Left renal cortex interstitium (tissue), 4 donors: ENCODE measurements around the gene ABCC1. TPM values are rescaled to one million over a fixed set of nuclear protein-coding genes. Genes with fewer than 3 reads are reported as not detected.

Experiments used
- DNase-seq, 4 donors: peaks; one replicate each; pipeline ENCODE4 v3.0.0-alpha.2; 2013; ENCODE audit warnings: low read depth in 4 of 4, low spot score in 2 of 4, missing footprints in 1 of 4
- polyA plus RNA-seq, 4 donors: library from polyadenylated mRNA; unstranded; fragments of 120-200 nt; gene quantifications; one replicate each; pipeline ENCODE4 v1.2.1, GENCODE V29; 2013; ENCODE audit not compliant: insufficient read length in 4 of 4

The ABCC1 gene
- polyA plus RNA-seq, 4 donors, result 21.8 to 31.0 (median 25.1) TPM

DNA sequence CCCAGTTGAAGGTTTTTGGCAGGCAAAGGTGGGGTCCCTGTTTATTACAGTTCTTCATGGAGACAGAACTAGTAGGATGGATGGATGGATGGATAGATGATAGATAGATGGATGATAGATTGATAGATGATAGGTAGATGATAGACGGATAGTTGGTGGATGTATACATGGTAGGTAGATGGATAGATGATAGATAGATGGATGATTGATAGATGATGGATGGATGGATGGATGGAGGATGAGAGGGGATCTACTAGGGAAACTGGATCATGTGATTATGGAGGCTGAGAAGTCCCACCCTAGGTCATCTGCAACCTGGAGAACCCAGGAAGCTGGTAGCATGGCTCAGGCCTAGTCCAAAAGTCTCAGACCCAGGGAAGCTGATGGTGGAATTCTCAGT lies 88.6 kb downstream of the ABCC1 start:
- no peak for DNase-seq

DNA sequence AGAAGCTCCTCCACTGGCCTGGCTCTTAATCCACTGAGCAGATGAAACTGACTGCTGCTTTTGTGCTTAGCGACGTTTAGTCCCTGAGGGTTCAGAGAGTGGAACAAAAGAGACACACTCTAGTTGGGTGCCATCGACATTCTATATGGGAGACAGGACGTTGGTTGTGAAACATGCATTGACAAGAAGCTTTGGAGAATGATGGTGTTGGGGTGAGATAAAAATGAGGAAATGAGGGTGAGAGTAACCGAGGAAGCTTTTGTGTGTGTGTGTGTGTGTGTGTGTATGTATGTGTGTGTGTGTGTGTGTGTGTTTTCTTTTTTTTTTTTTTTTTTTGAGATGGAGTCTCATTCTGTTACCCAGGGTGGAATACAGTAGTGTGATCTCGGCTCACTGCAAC lies 89.5 kb downstream of the ABCC1 start:
- no peak for DNase-seq

DNA sequence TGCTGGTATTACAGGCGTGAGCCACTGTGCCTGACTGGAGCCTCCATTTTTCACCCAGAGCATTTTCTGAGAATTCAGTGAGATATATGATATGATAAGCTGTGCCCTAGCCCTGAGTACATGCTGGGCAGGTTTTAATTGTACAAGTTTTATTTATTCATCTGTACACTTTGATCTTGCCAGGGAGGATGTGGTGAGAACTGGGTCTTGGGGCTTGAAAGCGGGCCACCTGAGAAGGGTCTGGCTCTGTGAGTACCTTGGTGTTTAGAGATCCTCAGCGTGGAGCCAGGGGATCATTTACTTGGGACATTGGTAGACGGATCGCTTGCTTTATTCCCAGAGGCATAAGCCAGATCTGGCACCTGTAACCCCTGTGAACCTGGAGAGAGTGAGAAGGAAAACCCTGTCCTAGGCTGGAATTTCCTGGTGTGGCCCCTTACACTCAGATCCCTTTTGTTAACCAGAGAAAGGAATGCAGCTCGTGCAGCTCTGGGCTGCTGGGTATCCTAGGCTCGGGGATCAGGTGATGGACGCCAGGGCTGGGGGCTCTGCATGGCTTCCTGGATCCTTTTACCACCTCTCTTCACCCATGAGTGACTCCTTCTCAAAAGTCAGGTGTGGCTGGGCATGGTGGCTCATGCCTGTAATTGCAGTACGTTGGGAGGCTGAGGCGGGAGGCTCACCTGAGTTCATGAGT lies 91.9 kb downstream of the ABCC1 start:
- no peak for DNase-seq

DNA sequence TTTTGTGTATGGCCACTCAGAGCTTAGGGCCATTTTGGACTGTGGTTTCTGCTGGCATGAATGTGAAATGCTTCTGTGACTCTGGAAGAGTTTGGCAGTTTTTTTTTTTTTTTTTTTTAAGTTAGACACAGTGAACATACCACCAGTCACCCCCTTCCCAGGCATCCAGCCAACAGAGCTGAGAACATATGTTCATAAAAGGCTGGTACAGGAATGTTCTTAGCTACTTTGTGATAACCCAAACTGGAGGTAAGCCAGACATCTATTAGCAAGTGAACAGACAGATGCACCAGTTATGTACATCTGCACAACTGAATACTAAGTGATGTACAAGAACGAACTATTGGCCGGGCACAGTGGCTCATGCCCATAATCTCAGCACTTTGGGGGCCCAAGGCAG lies 92.7 kb downstream of the ABCC1 start:
- DNase-seq, result no peak

DNA sequence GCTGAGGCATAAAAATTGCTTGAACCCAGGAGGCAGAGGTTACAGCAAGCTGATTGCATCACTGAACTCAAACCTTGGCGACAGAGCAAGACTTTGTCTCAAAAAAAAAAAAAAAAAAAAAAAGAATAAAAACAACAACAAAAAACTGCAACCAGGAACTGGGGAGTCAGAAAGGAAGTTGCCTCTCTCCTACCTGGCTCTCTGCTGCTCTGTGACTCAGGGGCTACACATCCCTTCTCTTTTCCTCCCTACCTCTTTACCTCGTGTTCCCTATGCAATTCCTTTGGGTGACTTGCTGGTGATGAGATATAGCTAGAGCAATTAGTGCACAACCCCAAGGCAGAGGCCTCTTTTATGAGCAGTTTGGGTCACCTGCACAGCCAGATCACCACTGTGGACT lies 95.9 kb downstream of the ABCC1 start:
- DNase-seq, result no peak

DNA sequence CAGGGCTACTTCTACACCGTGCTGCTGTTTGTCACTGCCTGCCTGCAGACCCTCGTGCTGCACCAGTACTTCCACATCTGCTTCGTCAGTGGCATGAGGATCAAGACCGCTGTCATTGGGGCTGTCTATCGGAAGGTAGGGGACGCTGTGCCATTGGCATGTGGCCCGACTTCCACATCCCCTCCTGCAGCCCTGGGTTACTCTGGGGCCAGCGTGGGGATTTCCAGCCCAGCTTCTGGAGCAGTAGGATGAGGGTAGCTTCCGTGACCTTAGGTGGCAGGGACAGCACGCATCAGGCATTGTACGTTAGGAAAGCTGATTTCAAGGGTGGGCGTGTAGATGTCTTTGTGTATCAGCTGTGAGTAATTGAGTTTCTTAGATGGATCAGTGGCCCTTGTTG lies 96.5 kb downstream of the ABCC1 start:
- DNase-seq, result no peak

DNA sequence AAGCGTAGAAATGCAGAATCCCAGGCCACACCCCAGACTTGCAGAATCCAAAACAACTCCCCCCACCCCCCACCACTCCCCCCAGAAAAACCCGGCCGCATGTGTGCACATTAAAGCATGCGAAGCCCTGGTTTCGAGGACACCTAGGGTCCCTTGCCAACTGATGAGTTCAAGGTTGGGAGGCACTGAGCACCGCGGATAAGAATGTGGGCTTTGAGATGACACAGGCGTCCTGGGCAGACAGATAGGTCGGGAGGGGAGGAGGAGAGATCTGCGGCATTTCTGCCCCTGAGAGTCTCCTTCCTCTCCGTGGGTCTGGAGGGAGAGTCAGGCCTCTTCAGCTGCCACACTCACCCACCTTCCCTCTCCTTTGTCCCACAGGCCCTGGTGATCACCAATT lies 98.3 kb downstream of the ABCC1 start:
- DNase-seq, result no peak

DNA sequence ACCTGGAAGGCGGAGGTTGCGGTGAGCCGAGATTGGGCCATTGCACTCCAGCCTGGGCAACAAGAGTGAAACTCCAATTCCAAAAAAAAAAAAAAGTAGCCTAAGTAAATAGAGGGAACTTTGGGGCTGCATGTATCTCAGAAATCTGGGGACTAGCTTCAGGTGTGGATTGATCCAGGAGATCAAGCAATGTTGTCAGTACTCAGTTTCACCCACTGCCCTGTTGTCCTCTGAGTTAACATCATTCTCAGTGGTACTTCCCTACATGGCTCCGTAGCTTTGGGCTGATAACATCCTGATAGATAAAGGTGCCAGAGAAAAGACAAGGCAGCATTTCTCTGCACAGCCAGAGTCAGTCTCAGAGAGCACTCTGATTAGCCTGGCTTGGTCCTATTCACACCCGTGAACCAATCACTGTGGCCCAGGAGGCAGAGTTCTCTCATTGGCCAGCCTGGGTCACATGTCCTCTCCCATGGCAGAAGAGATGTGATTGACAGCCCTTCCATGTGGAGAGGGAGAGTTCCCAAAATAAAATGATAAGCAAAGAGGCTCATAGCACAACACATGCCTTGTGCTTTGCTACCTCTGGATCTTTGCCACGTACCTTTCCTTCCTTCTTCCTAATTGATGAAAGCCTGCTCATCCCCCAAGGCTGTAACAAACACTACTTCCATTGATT lies 99.6 kb downstream of the ABCC1 start:
- no peak for DNase-seq

DNA sequence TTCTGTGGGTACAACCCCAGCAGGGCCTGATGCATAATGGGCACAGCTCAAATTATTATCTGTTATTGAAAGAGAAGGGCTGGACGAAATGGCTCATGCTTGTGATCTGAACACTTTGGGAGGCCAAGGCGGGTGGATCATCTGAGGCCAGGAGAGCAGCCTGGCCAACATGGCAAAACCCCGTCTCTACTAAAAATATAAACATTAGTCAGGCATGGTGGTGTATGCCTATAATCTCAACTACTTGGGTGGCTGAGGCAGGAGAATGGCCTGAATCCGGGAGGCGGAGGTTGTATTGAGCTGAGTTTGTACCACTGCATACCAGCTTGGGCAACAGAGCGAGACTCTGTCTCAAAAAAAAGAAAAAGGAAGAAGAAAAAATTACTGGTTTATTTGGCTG lies 100.7 kb downstream of the ABCC1 start:
- DNase-seq, result no peak

DNA sequence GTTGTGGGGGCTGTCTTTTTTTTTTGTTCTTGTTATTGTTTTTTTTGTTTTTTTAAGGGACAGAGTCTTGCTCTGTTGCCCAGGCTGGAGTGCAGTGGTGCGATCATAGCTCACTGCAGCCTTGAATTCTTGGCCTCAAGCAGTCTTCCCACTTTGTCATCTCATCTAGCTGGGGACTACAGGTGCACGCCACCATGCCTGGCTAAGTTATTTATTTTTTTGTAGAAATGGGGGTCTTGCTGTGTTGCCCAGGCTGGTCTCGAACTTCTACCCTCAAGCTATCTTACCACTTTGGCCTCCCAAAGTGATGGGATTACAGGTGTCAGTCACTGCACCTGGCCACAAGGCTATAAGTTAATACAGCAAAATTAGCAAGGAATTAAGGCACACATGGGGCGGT lies 101.7 kb downstream of the ABCC1 start:
- DNase-seq, result no peak

DNA sequence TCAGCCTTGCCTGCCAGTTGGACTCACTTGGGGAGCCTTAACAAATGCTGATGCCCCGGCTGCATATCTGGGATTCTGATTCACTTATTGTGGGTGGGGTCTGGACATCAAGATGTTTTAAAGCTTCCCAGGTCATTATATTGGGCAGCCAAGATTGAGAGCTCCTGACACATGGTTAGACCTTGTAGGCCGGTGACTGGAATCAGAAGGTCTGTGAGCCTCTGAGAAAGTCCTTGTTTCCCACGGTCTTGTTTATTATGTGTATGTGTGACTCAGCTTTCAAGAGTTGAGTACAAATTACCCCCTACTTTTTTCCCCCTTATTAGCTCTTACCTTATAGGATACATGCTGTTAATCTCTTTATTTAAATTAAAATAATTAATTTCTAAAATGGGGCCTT lies 103.5 kb downstream of the ABCC1 start:
- no peak for DNase-seq

DNA sequence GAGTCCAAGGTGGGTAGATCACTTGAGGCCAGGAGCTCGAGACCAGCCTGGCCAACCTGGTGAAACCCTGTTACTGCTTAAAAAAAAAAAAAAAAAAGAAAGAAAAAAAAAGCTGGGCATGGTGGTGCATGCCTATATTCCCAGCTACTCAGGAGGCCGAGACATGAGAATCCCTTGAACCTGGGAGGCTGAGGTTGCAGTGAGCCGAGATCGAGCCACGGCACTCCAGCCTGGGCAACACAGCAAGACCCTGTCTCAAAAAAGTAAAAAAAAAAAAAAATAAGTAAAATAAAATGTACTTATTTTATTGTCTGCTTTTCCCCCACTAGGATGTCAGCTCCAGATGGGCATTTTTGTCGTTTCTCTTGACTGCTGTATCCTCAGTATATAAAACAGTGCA lies 107.7 kb downstream of the ABCC1 start:
- DNase-seq, result no peak

DNA sequence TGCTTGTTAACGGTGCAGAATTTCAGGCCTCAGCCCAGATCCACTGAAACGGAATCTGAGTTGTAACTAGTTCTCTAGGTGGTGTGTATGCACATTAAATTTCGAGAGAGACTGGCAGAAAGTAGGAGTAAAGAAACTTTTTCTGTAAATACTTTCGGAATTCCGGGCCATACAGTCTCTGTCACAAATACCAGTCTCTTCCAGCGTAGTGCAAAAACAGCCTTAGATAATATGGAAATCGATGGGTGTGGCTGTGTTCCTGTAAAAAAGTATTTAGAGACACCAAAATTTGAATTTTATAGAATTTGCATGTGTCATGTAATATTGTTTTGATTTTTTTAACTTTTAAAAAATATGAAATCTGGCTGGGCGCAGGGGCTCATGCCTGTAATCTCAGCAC lies 109.7 kb downstream of the ABCC1 start:
- no peak for DNase-seq

DNA sequence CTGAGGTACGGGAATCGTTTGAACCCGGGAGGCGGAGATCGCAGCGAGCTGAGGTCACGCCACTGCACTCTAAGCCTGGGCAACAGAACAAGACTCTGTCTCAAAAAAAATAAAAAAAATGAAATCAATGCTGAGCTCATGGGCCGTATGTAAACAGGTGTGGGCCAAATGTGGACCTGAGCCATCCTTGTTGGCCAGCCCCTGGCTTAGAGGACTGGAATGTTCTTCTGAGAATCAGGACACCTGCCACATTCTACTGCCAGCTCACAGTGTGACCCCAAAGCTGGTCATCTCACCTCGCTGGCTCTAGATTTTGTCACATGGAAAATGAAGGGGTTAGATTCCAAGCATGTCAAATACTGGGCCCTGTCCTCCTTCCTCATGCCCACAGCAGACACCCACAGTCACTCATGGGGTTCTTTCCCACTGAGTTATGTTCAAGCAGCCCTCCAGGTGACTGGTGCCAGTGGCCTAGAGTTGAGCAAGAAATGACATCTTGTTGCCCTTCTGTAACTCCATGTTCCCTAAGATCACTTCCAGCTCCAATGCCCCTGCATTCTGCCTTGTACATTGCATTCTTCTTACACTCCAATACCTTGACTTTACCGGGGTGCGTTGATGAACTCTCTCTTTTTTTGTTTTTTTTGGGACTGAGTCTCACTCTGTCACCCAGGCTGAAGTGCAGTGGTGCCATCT lies 110.6 kb downstream of the ABCC1 start:
- DNase-seq, result no peak

DNA sequence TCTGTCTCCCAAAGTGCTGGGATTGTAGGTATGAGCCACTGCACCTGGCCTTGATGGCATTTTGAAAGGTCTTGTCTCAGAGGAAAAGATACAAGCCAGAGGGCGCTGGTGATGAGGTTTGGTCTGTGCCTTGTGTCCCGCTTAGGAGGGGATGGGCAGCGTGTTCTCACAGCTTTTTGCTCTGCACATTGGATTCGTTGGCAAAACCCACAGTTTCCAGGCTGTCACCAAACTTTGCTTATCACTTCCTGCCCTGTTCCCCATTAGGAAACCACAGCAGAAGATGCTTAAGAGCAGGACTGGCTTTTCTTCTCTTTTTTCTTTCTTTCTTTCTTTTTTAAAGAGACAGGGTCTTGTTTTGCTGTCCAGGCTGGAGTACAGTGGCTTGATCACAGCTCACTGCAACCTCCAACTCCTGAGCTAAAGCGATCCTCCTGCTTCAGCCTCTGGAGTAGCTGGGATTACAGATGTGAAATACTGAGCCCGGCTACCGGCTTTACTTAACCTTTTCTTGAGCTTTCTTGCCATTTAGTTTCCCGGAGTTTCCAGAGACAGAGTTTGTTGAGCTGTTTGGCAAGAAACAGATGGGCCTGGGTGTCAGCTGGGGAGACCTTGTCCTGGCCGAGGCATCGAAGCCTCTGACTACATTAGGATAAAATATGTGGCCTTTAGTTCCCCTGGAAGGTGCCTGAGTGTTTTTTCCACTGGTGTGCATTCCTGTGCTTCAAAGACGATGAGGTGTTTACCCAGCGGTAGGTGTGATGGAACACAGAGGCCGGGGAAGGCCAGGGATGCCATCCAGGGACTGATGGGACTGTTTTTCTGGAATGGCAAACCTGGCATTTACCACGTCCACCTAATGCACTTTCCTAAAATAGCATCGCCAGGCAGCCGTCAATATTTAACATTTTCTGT lies 112.9 kb downstream of the ABCC1 start:
- DNase-seq, result no peak

DNA sequence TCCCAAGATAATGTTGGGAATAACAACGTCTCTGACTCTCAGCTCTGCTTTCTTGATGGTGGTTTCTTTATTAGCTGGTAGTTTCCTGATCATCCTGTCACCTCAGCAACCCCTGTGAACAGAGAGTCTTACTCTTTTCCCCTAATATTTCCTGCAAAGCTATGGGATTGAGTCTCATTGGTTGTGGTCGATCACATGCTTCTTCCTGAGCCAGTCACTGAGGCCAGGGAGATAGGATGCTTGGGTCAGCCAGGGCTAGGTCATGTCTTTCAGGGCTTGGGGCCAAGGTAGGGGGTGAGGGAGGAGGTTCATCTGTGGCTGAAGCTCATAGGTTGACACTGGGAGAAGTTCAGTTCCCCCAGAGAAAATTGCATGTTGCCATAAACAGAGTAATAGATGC lies 114.3 kb downstream of the ABCC1 start:
- no peak for DNase-seq

DNA sequence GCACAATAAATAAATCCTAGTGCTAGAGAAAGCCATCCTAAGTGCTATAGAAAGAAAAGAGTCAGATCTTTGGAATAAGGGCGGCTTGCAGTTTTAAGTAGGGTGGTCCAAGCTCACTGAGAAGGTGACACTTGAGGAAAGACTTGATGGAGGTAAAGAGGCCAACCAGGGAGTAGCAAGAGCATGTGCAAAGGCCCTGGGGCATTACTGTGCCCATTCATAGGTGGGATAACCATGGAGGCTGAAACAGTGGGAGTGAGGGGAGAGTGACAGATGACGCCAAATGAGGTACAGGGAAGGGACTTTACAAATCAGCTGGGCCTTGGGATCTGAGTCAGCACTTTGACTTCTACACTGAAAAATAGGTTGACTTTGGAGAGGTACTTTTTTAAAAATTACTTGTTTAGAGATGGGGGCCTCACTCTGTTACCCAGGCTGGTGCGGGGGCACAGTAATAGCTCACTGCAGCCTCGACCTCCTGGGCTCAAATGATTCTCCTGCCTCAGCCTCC lies 115.5 kb downstream of the ABCC1 start:
- no peak for DNase-seq

DNA sequence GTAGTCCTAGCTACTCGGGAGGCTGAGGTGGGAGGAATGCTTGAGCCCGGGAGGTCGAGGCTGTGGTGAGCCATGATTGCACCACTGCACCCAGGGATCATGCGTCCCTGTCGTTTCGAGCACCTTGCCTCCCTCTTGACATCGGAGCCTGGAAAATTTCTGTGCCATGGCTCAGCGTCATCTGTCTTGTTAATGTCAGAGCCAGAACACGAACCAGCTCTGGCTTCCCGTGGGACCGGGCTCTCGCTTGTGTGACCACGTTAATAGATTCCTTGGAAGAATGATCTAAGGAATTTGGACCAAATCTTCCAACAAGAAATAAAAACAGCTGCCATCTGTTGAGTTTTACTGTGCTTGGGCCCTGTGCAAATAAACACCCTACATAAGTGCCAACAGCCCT lies 117.7 kb downstream of the ABCC1 start:
- no peak for DNase-seq

DNA sequence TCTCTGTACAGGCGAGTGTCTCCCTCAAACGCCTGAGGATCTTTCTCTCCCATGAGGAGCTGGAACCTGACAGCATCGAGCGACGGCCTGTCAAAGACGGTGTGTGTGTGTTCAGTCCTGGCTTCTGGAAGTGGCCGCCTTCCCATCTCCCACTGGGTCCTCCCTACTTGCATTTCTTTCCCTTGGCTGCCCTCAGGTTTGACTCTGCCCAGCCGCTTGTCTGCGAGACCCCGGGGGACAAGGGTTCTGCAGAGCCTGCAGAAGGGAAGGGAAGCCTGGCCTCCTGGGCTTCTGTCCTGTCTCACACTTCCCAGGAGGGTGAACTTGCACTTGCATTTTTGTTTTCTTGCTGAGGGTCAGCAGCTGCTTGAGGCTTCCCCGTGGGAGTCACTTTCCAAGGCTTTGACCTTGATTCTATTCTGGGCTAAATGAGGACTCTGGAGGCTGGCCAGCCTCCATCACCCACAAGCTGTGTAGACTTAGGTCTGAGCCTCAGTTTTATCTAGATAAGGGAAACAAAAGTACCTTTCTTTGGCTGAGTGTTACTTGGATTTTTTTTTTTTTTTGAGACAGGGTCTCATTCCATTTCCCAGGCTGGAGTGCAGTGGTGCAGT lies 122.3 kb downstream of the ABCC1 start:
- no peak for DNase-seq

DNA sequence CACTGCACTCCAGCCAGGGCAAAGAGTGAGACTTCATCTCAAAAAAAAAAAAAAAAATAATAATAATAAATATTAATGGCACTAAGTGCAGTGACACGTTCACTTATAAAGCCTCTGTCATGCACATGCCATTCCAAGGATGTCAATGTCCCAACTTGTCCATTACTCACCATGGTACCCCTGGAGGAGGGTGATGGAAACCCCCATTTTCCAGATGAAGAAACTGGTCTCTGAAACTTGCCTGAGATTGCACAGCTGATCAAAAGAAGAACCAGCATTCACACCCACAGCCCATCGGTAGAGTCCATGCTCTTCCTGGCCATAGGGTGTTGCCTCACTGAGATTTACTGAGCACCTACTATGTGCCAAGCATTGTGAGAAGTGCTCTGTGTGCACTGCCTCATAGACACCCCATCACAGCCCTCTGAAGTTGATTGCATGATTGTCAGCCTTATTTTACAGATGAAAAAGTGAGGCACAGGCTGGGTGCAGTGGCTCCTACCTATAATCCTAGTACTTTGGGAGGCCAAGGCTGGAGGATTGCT lies 123.7 kb downstream of the ABCC1 start:
- DNase-seq, result no peak
